ENCODE measurements around the gene CPED1. TPM values are rescaled to one million over a fixed set of nuclear protein-coding genes. Genes with fewer than 3 reads are reported as not detected.

Gene CPED1
- total RNA-seq, 1 experiment from 2014 or later, result 0.13 TPM

DNA sequence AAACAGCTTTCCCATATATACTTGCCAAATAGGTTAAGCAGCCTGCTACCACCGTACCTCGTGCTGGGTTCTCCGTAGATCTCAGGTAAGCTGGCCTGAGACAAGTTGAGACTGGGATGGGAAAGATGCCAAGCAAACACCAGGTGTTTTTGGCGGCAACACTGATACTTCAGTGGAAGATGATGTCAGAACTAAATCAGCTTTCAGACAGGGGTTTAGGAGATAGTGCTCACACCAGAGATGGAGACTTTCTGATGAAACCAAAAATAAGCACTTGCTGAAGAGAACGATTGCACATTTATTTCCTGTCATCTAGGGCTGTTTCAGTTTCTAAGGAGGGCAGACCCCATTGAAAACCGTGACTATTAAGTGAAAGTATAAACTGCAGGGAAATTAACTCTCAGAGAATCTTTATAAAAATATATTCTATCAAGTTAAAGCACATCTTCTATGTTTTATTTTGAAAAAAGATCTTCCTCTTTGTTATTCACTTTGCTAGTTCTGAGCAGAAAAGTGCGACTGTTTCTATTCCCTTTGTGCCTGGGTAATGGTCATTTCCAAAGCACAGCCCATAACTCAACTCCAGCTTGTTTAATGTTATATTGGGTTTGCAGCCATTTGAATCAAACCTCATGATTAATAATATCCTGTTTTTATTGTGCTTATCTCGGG lies 149.9 kb downstream of the CPED1 start:
- DNase-seq, result no peak
- Histone ChIP-seq H2BK15ac (ENCODE audit: low read depth, low read length) (no peak overlapping the region), H3K4me2 (ENCODE audit: insufficient read depth, insufficient read length, low read length) (no peak overlapping the region), H3K4ac (ENCODE audit: low read depth, low read length) (no peak overlapping the region), H3K23me2 (ENCODE audit: insufficient read length, low read depth, low read length, poor library complexity, severe bottlenecking) (no peaks in the 10 kb centered on the region), H3T11ph (ENCODE audit: low read length) (no peak overlapping the region), H3K9me3 (ENCODE audit: control insufficient read depth, low read depth, low read length) (no peaks in the 10 kb centered on the region), H4K20me1 (ENCODE audit: control insufficient read depth, insufficient read depth, insufficient read length) (no peaks in the 10 kb centered on the region), H2BK20ac (ENCODE audit: low read depth, low read length, poor library complexity, severe bottlenecking) (no peak overlapping the region), H3K9ac (ENCODE audit: extremely low read depth, insufficient read length, low read length) (no peak overlapping the region), H2BK12ac (ENCODE audit: insufficient read length, low read depth, low read length) (no peak overlapping the region), H2BK5ac (ENCODE audit: insufficient read length, low read length) (no peak overlapping the region), H3K18ac (ENCODE audit: insufficient read length, low read depth, low read length) (no peak overlapping the region), H4K91ac (ENCODE audit: insufficient read length, low read depth, low read length) (no peak overlapping the region), H3K23ac (ENCODE audit: insufficient read length, low read depth, low read length) (no peak overlapping the region), H2AK5ac (ENCODE audit: insufficient read length, low read length) (no peak overlapping the region), H3K4me1 (ENCODE audit: insufficient read depth, low read length) (no peaks in the 10 kb centered on the region), H2BK120ac (ENCODE audit: low read depth, low read length, poor library complexity, severe bottlenecking) (no peak overlapping the region), H3K14ac (ENCODE audit: insufficient read depth, low read length) (no peak overlapping the region), H3K79me1 (ENCODE audit: insufficient read depth, low read depth, low read length, poor library complexity, severe bottlenecking) (no peaks in the 10 kb centered on the region), H2AFZ (ENCODE audit: low read length) (no peak overlapping the region), H3K79me2 (ENCODE audit: insufficient read depth, low read length) (no peaks in the 10 kb centered on the region), H4K5ac (ENCODE audit: insufficient read length, low read depth, low read length) (no peak overlapping the region), H3K27me3 (ENCODE audit: insufficient read depth, low read length) (no peaks in the 10 kb centered on the region), H3K56ac (ENCODE audit: insufficient read length, low read depth, low read length) (no peak overlapping the region), H3K27ac (ENCODE audit: insufficient read length, low read depth, low read length) (no peak overlapping the region), H4K8ac (replicated peaks; ENCODE audit: insufficient read length, low read depth, low read length) (no peak overlapping the region)
- no peak for TF ChIP-seq CTCF (conservative IDR thresholded peaks at IDR 0.05)
- 100% methylated on average over 1 of the region's 8 CpGs for WGBS (ENCODE audit: extremely low coverage, insufficient read length, low lambda C conversion rate)
- Mint-ChIP-seq H3K27me3 (ENCODE audit: low read depth) (no peaks in the 10 kb centered on the region), H3K36me3 (ENCODE audit: insufficient read depth in 1 of 3, low read depth in 3 of 3) (no peaks in the 10 kb centered on the region), H3K4me1 (no peaks in the 10 kb centered on the region), H3K9me3 (no peaks in the 10 kb centered on the region), H3K27ac (no peak overlapping the region), H3K4me3 (no peak overlapping the region)

Data from H9 (cell line).